Hepatocyte (in vitro differentiated cells): ENCODE results near the gene LACC1. TPM values are rescaled to one million over a fixed set of nuclear protein-coding genes. Genes with fewer than 3 reads are reported as not detected.

Experiments used
- DNase-seq: peaks from one replicate; pipeline ENCODE4 v3.0.0-alpha.2; 2016; ENCODE audit warnings: low spot score
- H2AFZ ChIP-seq: fragments of 200-600 bp; sonication (generic); 2 replicates; pipeline ENCODE4 v1.6.0; 2016; ENCODE audit warnings: antibody characterized with exemption, mild to moderate bottlenecking
- H3K27ac ChIP-seq: fragments of 200-600 bp; sonication (generic); 2 replicates; pipeline ENCODE4 v1.5.1; 2016; ENCODE audit warnings: mild to moderate bottlenecking
- H3K27me3 ChIP-seq: fragments of 200-600 bp; sonication (generic); 2 replicates; pipeline ENCODE4 v1.6.1; 2016
- H3K36me3 ChIP-seq: fragments of 200-600 bp; sonication (generic); replicated peaks from 2 replicates; pipeline ENCODE4 v1.5.1; 2016; ENCODE audit warnings: low read depth; ENCODE audit not compliant: insufficient read depth
- H3K4me1 ChIP-seq: fragments of 200-600 bp; sonication (generic); 2 replicates; pipeline ENCODE4 v1.5.1; 2016; ENCODE audit warnings: mild to moderate bottlenecking, moderate library complexity; ENCODE audit not compliant: insufficient read depth
- H3K4me2 ChIP-seq: fragments of 200-600 bp; sonication (generic); 2 replicates; pipeline ENCODE4 v1.6.0; 2016
- H3K4me3 ChIP-seq: fragments of 200-600 bp; sonication (generic); 2 replicates; pipeline ENCODE4 v1.5.1; 2016; ENCODE audit warnings: mild to moderate bottlenecking
- H3K79me2 ChIP-seq: fragments of 200-600 bp; sonication (generic); 2 replicates; pipeline ENCODE4 v1.6.0; 2017; ENCODE audit warnings: mild to moderate bottlenecking
- H3K9me2 ChIP-seq: fragments of 200-600 bp; sonication (generic); replicated peaks from 2 replicates; pipeline ENCODE4 v1.6.0; 2017; ENCODE audit warnings: mild to moderate bottlenecking; ENCODE audit not compliant: insufficient read depth
- H3K9me3 ChIP-seq: fragments of 200-600 bp; sonication (generic); 2 replicates; pipeline ENCODE4 v1.5.1; 2016; ENCODE audit warnings: low read depth, mild to moderate bottlenecking
- H4K20me1 ChIP-seq: fragments of 200-600 bp; sonication (generic); 2 replicates; pipeline ENCODE4 v1.6.0; 2016; ENCODE audit warnings: mild to moderate bottlenecking; ENCODE audit not compliant: insufficient read depth, poor library complexity, severe bottlenecking
- EZH2 ChIP-seq: fragments of 200-600 bp; sonication (generic); IDR thresholded peaks from 2 replicates; pipeline ENCODE4 v1.6.1; 2016; ENCODE audit warnings: antibody characterized with exemption, mild to moderate bottlenecking, borderline replicate concordance
- EZH2phosphoT487 ChIP-seq: fragments of 200-600 bp; sonication (generic); IDR thresholded peaks from one replicate; pipeline ENCODE4 v1.6.1; 2018; ENCODE audit warnings: antibody characterized with exemption, mild to moderate bottlenecking, low read depth, moderate library complexity; ENCODE audit not compliant: unreplicated experiment, severe bottlenecking
- WGBS: methylation state at CpG from one replicate; pipeline ENCODE4 v1.1.6; 2016; ENCODE audit warnings: low lambda C conversion rate; ENCODE audit errors: missing lambda C conversion rate; 5-methylcytosine and 5-hydroxymethylcytosine counted together
- polyA plus RNA-seq: library from polyadenylated mRNA; unstranded; fragments of >200 nt; fragmentation: Nextera tagmentation; extraction: Ambion mirVana; gene quantifications from 2 replicates; pipeline ENCODE4 v1.2.1, GENCODE V29; 2016
- total RNA-seq: library from RNA; depleted of rRNA; stranded (reverse); fragments of >200 nt; gene quantifications from 2 replicates; pipeline ENCODE4 v1.2.3, GENCODE V29; 2014
- TF ChIP-seq, protein P1 (sequence below): fragments of 200-600 bp; sonication (generic); IDR thresholded peaks from 2 replicates; pipeline ENCODE4 v1.5.1; 2016; ENCODE audit warnings: antibody characterized with exemption, mild to moderate bottlenecking; ENCODE audit not compliant: poor library complexity

The LACC1 gene
- total and polyA plus RNA-seq, 2 experiments from 2014 or later = 3.6 to 11.1 TPM

- TF ChIP-seq EZH2phosphoT487 = no peak
- no peak for TF ChIP-seq EZH2
- TF ChIP-seq, protein P1, sequence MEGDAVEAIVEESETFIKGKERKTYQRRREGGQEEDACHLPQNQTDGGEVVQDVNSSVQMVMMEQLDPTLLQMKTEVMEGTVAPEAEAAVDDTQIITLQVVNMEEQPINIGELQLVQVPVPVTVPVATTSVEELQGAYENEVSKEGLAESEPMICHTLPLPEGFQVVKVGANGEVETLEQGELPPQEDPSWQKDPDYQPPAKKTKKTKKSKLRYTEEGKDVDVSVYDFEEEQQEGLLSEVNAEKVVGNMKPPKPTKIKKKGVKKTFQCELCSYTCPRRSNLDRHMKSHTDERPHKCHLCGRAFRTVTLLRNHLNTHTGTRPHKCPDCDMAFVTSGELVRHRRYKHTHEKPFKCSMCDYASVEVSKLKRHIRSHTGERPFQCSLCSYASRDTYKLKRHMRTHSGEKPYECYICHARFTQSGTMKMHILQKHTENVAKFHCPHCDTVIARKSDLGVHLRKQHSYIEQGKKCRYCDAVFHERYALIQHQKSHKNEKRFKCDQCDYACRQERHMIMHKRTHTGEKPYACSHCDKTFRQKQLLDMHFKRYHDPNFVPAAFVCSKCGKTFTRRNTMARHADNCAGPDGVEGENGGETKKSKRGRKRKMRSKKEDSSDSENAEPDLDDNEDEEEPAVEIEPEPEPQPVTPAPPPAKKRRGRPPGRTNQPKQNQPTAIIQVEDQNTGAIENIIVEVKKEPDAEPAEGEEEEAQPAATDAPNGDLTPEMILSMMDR = no peak
- no peak for DNase-seq
- WGBS = 80% methylated on average over 2 of the region's 2 CpGs
- Histone ChIP-seq H4K20me1 (no peaks in the 10 kb centered on the region), H3K27me3 (no peaks in the 10 kb centered on the region), H3K79me2 (no peaks in the 10 kb centered on the region), H3K9me3 (peaks cover 5% of the 10 kb centered on the region), H3K4me1 (no peaks in the 10 kb centered on the region), H3K4me3 (no peak overlapping the region), H2AFZ (no peak overlapping the region), H3K4me2 (no peak overlapping the region), H3K27ac (no peak overlapping the region), H3K36me3 (no peaks in the 10 kb centered on the region), H3K9me2 (no peaks in the 10 kb centered on the region)
Observed at GRCh38 chr13:43933378-43933777, 53.7 kb downstream of the LACC1 start.

- H3K4me3 ChIP-seq = no peak overlapping the region
- H4K20me1 ChIP-seq = no peaks in the 10 kb centered on the region
- H3K36me3 ChIP-seq = no peaks in the 10 kb centered on the region
- no peak overlapping the region for H3K27ac ChIP-seq
- no peak for DNase-seq
- peaks cover 5% of the 10 kb centered on the region for H3K9me3 ChIP-seq
- no peaks in the 10 kb centered on the region for H3K4me1 ChIP-seq
- TF ChIP-seq EZH2phosphoT487 = no peak
- TF ChIP-seq, protein P1 = no peak
- no peak for TF ChIP-seq EZH2
- H3K4me2 ChIP-seq = no peak overlapping the region
- H3K27me3 ChIP-seq = no peaks in the 10 kb centered on the region
- no peak overlapping the region for H2AFZ ChIP-seq
- H3K79me2 ChIP-seq = no peaks in the 10 kb centered on the region
- H3K9me2 ChIP-seq = no peaks in the 10 kb centered on the region
Observed at GRCh38 chr13:43934273-43934672, 54.6 kb downstream of the LACC1 start.

- no peaks in the 10 kb centered on the region for H3K79me2 ChIP-seq
- no peaks in the 10 kb centered on the region for H3K27me3 ChIP-seq
- no peaks in the 10 kb centered on the region for H4K20me1 ChIP-seq
- no peak overlapping the region for H2AFZ ChIP-seq
- no peak for DNase-seq
- H3K36me3 ChIP-seq = no peaks in the 10 kb centered on the region
- H3K27ac ChIP-seq = no peak overlapping the region
- peaks cover 5% of the 10 kb centered on the region for H3K9me3 ChIP-seq
- H3K9me2 ChIP-seq = no peaks in the 10 kb centered on the region
- TF ChIP-seq EZH2 (no peak), EZH2phosphoT487 (no peak)
- TF ChIP-seq, protein P1 = no peak
- H3K4me3 ChIP-seq = no peak overlapping the region
- 77% methylated on average over 1 of the region's 1 CpG for WGBS
- no peak overlapping the region for H3K4me2 ChIP-seq
- H3K4me1 ChIP-seq = no peaks in the 10 kb centered on the region
Observed at GRCh38 chr13:43935878-43936277, 56.2 kb downstream of the LACC1 start.

DNA sequence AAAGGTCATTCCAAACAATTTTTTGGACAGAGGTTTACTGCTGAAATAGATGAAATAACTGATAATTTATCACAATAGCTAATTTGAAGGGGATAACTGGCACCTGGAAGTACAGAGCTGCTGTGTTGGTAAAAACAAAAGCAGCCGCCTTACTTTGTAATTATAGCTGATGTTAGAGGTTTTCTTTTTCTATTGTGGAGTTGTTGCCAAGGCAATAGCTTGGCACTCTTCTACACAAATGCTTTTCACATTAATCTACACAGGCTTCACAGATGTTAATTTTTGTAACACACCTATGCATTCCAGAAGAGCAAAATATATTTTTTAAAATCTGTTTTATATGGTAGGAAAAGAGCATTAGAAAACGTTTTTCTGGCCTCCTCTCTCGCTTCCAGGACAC, 56.9 kb downstream of the LACC1 start:
- no peaks in the 10 kb centered on the region for H3K79me2 ChIP-seq
- no peak overlapping the region for H3K4me2 ChIP-seq
- no peaks in the 10 kb centered on the region for H3K4me1 ChIP-seq
- H3K9me2 ChIP-seq = no peaks in the 10 kb centered on the region
- H3K4me3 ChIP-seq = no peak overlapping the region
- no peaks in the 10 kb centered on the region for H3K36me3 ChIP-seq
- H4K20me1 ChIP-seq = no peaks in the 10 kb centered on the region
- H3K27me3 ChIP-seq = no peaks in the 10 kb centered on the region
- WGBS = 84% methylated on average over 3 of the region's 3 CpGs
- TF ChIP-seq EZH2 (no peak), EZH2phosphoT487 (no peak)
- TF ChIP-seq, protein P1 = no peak
- no peaks in the 10 kb centered on the region for H3K9me3 ChIP-seq
- no peak overlapping the region for H3K27ac ChIP-seq
- no peak overlapping the region for H2AFZ ChIP-seq
- DNase-seq = no peak
